Left colon (tissue), 2 donors: ENCODE results near the gene SLC50A1. TPM values are rescaled to one million over a fixed set of nuclear protein-coding genes. Genes with fewer than 3 reads are reported as not detected.
"Not testable (repeated sequence)": the region's sequence is repeated elsewhere in the genome, so short reads cannot be mapped to it uniquely, and the experiment has no call there.

Source experiments
- ATAC-seq: fragments of 200-7000 bp; cut with Tn5 transposase; one replicate; pipeline ENCODE4 v1.9.1; 2020; ENCODE audit warnings: mild to moderate bottlenecking, moderate library complexity
- DNase-seq, 2 donors: peaks; one replicate each; pipeline ENCODE4 v3.0.0-alpha.2; 2020
- intact Hi-C, 2 donors: fragments of 100-400 bp; cut with DNase I in 1 of 2; cut with micrococcal nuclease in 1 of 2; formaldehyde crosslinking; loops; one replicate each; pipeline versions ENCODE4 v1.11.2 to v1.14.0; 2022; cut with DNase I, micrococcal nuclease
- total RNA-seq, 2 donors: library from RNA; stranded (reverse); fragmentation: NEBNext Ultra II Directional; extraction: Animal tissue kit (Norgen Biotek cat#: 25700); gene quantifications; one replicate each; pipeline ENCODE4 v1.2.1, GENCODE V29; 2021
- donor health status: DM: no; HTN: no; CAD: no.
- donor health status: DM: yes; HTN: yes; CAD: no.

Gene SLC50A1
- total RNA-seq, 2 donors from 2014 or later: 70.6 to 107 TPM

- ATAC-seq (no peak), DNase-seq (no peak)
- intact Hi-C loops: no loop called here
Measured at GRCh38 chr1:155110381-155110780, 25.3 kb upstream of the SLC50A1 start.

GRCh38 chr1:155110826-155111225 is 24.8 kb upstream of the SLC50A1 start:
- ATAC-seq (no peak), DNase-seq (no peak)
- intact Hi-C loops: no loop called here

GRCh38 chr1:155113450-155113980 is 22.1 kb upstream of the SLC50A1 start:
- intact Hi-C loops: no loop called here
- DNase-seq (no peak), ATAC-seq (no peak)

- intact Hi-C loops: no loop called here
- no peak for ATAC-seq
- no peak for DNase-seq
Measured at GRCh38 chr1:155116113-155116764, 19.4 kb upstream of the SLC50A1 start.

GRCh38 chr1:155117610-155118009 is 18.0 kb upstream of the SLC50A1 start:
- peak in 1 of 2 donors; percentile 55 for DNase-seq
- peak; percentile 50 for ATAC-seq
- intact Hi-C loops: no loop called here

- intact Hi-C loops, DNase-seq, ATAC-seq: not testable (repeated sequence)
Measured at GRCh38 chr1:155118090-155118489, 17.6 kb upstream of the SLC50A1 start.

GRCh38 chr1:155120253-155120652 is 15.4 kb upstream of the SLC50A1 start:
- intact Hi-C loops: no loop called here
- no peak for DNase-seq
- peak; percentile 42 for ATAC-seq

GRCh38 chr1:155121249-155121648 is 14.4 kb upstream of the SLC50A1 start:
- no peak for ATAC-seq
- intact Hi-C loops: no loop called here
- no peak for DNase-seq

GRCh38 chr1:155122308-155122707 is 13.3 kb upstream of the SLC50A1 start:
- ATAC-seq (no peak), DNase-seq (no peak)
- intact Hi-C loops: no loop called here

GRCh38 chr1:155123801-155124200 is 11.9 kb upstream of the SLC50A1 start:
- intact Hi-C loops: no loop called here
- DNase-seq: no peak

GRCh38 chr1:155124503-155125463 is 10.9 kb upstream of the SLC50A1 start:
- DNase-seq (peak; percentile 59 to 72), ATAC-seq (no peak)
- intact Hi-C loops: no loop called here

More at GRCh38 chr1:155123801-155124200, 11.9 kb upstream of the SLC50A1 start:
- peak; percentile 14 for ATAC-seq

GRCh38 chr1:155125511-155125945 is 10.1 kb upstream of the SLC50A1 start:
- intact Hi-C loops: no loop called here
- no peak for ATAC-seq

GRCh38 chr1:155125946-155126555 is 9.6 kb upstream of the SLC50A1 start:
- intact Hi-C loops: no loop called here
- DNase-seq (peak; percentile 90 to 96), ATAC-seq (peak; percentile 61)

More at GRCh38 chr1:155125511-155125945, 10.1 kb upstream of the SLC50A1 start:
- DNase-seq: peak; percentile 40 to 52

- peak; percentile 54 to 70 for DNase-seq
- intact Hi-C loops: no loop called here
- peak; percentile 7 for ATAC-seq
Measured at GRCh38 chr1:155126556-155127104, 9.0 kb upstream of the SLC50A1 start.

GRCh38 chr1:155127105-155127966 is 8.3 kb upstream of the SLC50A1 start, which contains the start of gene EFNA1:
Gene EFNA1 (plus strand): TSS chr1:155127876. CDS start chr1:155127978, 102 bp downstream.
- intact Hi-C loops: no loop called here
- DNase-seq (peak; percentile 84 to 90), ATAC-seq (peak; percentile 49)

- no peak for DNase-seq
- intact Hi-C loops: no loop called here
- no peak for ATAC-seq
Measured at GRCh38 chr1:155127967-155128754, 7.5 kb upstream of the SLC50A1 start.
